ENCODE data around the gene ZCCHC9.
"Not testable (repeated sequence)": the region's sequence is repeated elsewhere in the genome, so short reads cannot be mapped to it uniquely, and the experiment has no call there.

Gene ZCCHC9

GRCh38 chr5:81308836-81309235, 7.4 kb downstream of the ZCCHC9 start:
- DNase-seq: no peak

GRCh38 chr5:81310402-81311063, 9.1 kb downstream of the ZCCHC9 start:
- no peak for DNase-seq

GRCh38 chr5:81313278-81313677, 11.9 kb downstream of the ZCCHC9 start:
- DNase-seq: peak; percentile 36

DNA sequence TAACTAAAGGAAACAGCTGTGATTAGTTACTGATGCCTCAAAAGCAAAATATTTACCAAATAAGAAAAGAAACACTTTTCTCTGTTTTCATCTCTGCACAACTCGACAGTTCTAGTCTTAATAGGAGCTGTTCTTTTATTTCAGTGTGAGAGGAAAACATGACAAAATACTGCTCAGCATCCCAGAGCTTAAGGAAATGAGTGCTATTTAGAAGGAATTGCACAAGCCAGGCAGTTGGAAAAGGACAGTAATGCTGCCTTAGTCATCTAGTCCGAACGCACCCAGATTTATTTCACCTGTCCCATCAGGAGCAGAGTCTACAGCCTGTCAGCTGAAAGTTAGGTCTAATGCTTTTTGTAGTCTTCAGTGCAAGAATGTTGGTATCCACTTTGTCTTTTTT, 12.3 kb downstream of the ZCCHC9 start:
- DNase-seq: peak; percentile 77

- no peak for DNase-seq
Measured at GRCh38 chr5:81314581-81314980, 13.2 kb downstream of the ZCCHC9 start.

GRCh38 chr5:81315336-81315735, 13.9 kb downstream of the ZCCHC9 start:
- DNase-seq: peak; percentile 92

GRCh38 chr5:81315830-81316229, 14.4 kb downstream of the ZCCHC9 start:
- no peak for DNase-seq

- DNase-seq: no peak
Measured at GRCh38 chr5:81316571-81316970, 15.2 kb downstream of the ZCCHC9 start.

DNA sequence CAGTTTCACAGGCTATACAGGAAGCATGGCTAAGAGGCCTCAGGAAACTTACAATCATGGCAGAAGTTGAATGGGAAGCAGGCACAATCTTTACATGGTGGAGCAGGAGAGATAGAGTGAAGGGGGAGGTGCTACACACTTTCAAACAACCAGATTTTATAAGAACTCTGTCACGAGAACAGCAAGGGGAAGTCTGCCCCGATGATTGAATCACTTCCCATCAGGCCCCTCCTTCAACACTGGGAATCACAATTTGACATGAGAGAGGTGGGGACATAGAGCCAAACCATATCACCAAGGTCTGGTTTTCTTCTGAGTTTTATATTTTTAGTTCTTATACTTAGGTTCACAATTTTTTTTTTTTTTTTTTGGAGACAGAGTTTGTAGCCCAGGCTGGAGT, 16.1 kb downstream of the ZCCHC9 start:
- no peak for DNase-seq

GRCh38 chr5:81326554-81326953, 25.2 kb downstream of the ZCCHC9 start:
- peak; percentile 7 for DNase-seq

DNA sequence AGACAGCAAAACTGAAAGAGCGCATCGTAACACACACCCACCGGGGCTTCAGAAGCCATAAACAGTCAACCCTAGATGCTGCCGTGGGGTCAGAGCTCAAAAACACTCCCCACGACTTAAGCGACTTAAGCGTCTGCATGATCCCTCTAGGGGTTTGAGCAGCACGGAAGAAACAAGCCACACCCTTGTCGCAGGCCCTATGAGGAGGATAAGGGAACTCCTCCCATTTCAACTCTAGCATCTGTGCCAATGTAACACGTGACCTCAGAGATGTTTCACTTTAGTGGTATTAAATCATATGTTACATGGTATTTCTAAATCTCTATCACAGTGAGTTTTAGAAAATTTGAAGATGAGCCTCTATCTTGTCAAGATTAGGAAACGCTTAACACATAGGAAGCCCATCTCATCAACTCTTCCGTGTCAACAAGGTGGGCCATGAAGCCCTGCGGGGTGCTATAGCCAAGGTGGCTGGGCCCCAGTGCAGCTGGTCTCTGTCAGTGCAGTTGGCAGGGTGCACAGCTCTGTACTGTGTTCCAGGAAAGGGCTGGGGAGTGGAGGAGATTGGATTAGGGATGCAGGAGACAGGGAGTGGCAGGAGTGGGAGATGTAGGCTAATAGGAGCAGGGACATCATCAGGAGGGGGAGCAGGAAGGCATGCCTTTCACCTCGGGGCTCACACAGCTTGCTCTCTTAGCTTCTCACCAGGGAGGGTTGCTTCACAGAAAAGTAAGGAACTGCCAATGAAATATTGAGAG, 33.1 kb downstream of the ZCCHC9 start:
- DNase-seq: no peak

- DNase-seq: no peak
Measured at GRCh38 chr5:81335946-81336345, 34.6 kb downstream of the ZCCHC9 start.

DNA sequence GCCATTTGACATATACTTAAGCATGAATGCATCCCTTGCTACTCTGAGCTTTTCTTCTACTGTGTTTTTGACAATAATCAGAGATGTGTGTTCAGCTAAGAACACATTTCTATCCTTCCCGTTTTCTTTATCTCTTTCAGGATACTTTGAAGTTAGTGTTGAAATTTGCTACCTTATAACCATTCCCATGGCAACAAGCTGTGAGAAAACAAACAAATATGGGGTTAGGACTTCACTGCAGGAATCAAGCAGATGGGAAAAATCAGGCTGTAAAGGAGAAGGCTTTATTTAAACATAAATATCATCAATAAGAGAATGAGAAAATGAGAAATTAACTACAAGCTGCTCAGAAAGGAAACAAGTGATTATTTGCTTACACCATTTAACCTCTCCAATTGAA, 35.2 kb downstream of the ZCCHC9 start:
- no peak for DNase-seq

DNA sequence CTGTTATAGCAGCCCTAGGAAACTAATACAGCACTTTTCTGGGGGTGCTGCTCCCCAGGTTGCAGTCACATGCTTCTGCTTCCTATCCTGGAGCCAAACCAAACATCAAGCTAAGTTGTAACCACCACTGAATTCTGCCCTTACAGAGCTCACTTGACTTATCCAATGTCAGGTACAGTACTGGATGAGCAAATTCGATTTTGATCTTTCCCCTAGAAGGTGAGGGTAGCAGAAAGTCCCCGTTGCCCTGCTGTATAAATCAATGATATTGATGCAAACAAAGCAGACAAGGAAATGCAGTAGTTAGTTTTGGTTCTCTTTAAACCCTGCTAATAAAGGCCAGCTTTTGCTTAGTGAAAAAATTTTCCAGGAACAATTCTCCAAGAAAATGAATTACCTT, 36.4 kb downstream of the ZCCHC9 start:
- no peak for DNase-seq

DNA sequence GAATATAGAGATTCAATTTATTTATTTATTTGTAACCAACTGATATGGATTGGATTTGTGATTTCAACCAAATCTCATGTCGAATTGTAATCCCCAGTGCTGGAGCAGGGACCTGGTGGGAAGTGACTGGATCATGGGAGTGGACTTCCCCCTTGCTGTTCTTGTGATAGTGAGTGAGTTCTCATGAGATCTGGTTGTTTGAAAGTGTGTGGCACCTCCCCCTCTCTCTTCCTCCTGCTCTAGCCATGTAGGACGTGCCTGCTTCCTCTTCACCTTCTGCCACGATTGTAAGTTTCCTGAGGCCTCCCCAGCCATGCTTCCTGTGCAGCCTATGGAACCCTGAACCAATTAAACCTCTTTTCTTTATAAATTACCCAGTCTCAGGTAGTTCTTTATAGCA, 36.8 kb downstream of the ZCCHC9 start:
- not testable (repeated sequence) for DNase-seq

DNA sequence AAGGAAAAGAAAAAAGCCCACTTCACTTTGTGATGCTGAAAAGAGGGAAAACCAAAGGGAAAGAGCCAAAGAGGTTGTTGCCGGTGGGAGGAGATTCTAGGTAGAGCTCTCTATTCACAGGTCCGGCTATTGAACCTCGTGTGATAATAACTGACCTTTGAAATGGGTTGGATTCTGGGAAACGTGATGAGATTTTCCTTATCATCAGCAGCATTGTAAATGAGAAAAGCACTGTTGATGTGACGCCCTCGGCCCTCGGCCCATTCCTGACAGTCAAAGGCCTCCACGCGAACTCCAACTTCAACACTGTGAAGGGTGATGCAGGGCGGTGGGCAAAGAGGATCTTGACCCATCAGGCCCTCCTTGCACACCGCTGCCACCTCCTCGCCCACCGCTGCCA, 43.3 kb downstream of the ZCCHC9 start:
- no peak for DNase-seq

DNA sequence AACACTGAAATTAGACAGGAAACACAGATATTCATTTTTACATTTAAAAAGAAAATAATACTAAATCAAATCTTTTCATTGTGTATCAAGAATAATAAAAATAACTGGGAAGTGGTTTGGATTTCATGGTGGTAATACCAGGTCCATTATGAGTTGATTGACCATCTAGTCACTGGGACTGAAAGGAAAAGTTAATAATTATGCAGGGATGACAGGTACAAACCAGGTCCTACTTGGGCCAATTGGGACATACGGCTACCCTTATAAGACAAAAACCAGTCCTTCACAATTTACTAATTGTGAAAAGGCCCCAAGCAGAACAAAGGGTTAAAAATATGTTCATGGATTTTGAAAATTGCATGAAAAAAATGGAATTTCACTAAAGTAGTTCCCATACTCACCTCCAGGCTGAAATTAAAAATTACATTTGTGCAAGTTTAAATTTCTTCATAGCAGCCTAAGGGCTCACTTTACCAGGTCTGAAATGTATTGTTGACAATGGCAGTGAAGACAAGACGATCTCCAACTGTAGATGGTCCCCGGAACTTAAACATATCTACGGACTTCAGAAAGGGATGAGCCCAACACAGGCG, 44.1 kb downstream of the ZCCHC9 start:
- no peak for DNase-seq

GRCh38 chr5:81349161-81349560, 47.8 kb downstream of the ZCCHC9 start:
- DNase-seq: no peak

- no peak for DNase-seq
Measured at GRCh38 chr5:81350507-81350906, 49.1 kb downstream of the ZCCHC9 start.

DNA sequence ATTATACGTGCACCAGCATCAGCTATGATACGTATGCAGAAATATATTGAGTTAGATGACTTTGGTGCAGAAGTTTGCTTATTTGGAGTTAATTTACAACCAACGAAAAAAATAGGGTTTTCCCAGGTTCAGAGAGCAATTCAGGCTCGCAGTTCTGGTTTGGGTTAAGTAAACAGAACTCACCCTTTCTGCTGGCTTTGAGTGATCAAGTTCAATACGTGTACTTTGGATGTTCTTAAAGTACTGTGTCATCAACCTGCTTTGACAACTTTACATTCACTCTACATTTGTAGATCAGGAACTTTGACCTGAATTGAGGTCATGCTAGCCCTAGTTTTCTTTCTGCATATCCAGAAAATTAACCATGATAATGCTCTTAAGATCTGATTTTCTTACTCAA, 51.8 kb downstream of the ZCCHC9 start:
- no peak for DNase-seq

DNA sequence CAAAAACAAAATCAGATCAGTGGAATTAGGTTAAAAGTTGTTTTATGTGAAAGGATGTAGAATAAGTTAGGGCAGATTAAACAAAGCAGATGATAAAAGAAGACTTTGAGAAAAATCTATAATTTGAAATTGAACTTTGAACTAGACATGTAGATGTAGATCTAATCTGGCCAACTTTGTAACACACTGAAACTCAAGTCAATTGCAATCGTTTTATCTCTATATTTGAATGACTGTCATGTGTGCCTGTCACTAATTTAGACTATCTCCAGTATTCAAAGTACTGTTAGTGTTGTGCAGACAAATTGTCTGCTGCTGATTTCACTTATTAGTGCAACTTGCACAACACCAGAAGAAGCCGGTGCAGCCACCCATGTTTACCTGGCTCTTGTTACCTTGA, 52.7 kb downstream of the ZCCHC9 start:
- no peak for DNase-seq

GRCh38 chr5:81355291-81356251, 54.2 kb downstream of the ZCCHC9 start:
- no peak for DNase-seq

GRCh38 chr5:81359108-81359507, 57.7 kb downstream of the ZCCHC9 start:
- no peak for DNase-seq
